Measurements from ENCODE around the gene ZNF584. TPM values are rescaled to one million over a fixed set of nuclear protein-coding genes. Genes with fewer than 3 reads are reported as not detected.

ZNF584 gene
- total RNA-seq (10 to 100 TPM; 10.3 to 10.7 TPM), polyA plus RNA-seq (1 to 10 TPM; 6.6 to 9.1 TPM)

- H3K4me3 Mint-ChIP-seq = peak within 1 kb of the TSS; percentile 92 to 100 (median 96)
- H3K27ac ChIP-seq (ENCODE audit: low read depth, low read length) = peak within 1 kb of the TSS; percentile 77
- peak within 1 kb of the TSS; percentile 91 to 98 (median 95) for H3K27ac Mint-ChIP-seq
- no peaks in the 10 kb centered on the region for H3K27me3 Mint-ChIP-seq
- H3K4me3 ChIP-seq (ENCODE audit: low read length in 2 of 2) = peak within 1 kb of the TSS; percentile 71 to 94
- H3K36me3 Mint-ChIP-seq = peaks cover 0 to 10% of the 10 kb centered on the region in 2 donors
- peaks cover 25% of the 10 kb centered on the region for H3K4me1 ChIP-seq (ENCODE audit: insufficient read depth, low read length)
- POLR2A ChIA-PET (ENCODE audit: partially characterized antibody) = interaction anchor here (0.7 to 1.8 kb wide), 17 partner anchors 8 to 136 kb away, joined by 3 to 12 read pairs (median 5); partner anchors contain the start of genes ERVK3-1, RNF225, RPS5 and TRIM28
- H3K9me3 ChIP-seq (ENCODE audit: control insufficient read depth in 1 of 2, low read length in 2 of 2) = no peaks in the 10 kb centered on the region
- intact Hi-C loops (cut with micrococcal nuclease) = loop anchor here (1.0 to 2.0 kb wide), 11 partner anchors 21 to 226 kb away; partner anchors contain the start of genes ERVK3-1, MZF1, RPS5 and ZNF132
- DNase-seq = peak; percentile 93 to 94 (median 93)
- no peaks in the 10 kb centered on the region for H3K27me3 ChIP-seq (ENCODE audit: insufficient read depth, low read length)
- H3K36me3 ChIP-seq (ENCODE audit: insufficient read depth, low read length) = no peaks in the 10 kb centered on the region
- CTCF ChIA-PET (ENCODE audit: partially characterized antibody) = interaction anchor here (1.0 to 1.6 kb wide), 5 partner anchors 35 to 173 kb away, joined by 3 to 5 read pairs (median 3); partner anchors contain the start of gene ZNF324B
- peaks cover 21 to 39% (median 33%) of the 10 kb centered on the region in 4 donors for H3K4me1 Mint-ChIP-seq
- no peaks in the 10 kb centered on the region for H3K9me3 Mint-ChIP-seq
Measured at GRCh38 chr19:58408152-58409009, at the start of gene ZNF584. Gene ZNF584, plus strand, starts transcription at chr19:58408649. Its CDS starts 499 bp downstream, at chr19:58409148.

DNA sequence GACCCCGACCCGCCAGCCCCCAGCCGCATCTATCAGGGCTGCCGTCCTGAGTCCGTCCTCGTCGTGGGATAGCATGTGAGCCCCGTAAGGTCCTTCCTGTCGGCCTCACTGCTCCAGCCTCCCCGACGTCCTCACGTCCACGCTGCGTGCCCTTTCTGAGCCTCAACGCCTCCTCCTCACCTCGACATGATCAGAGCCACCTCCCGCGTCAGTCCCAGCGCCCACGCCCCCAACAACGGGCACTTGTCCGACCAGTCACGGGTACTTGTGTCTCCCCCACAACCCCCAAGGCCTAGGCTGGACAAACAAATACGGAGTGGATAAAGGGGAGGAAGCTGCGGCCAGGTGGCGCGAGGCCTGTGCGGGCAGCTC is 46.6 kb upstream of the ZNF584 start:
- Mint-ChIP-seq H3K27ac (peak overlapping the region; percentile 54 to 98 (median 93)), H3K4me3 (peak overlapping the region; percentile 90 to 98 (median 93)), H3K36me3 (peaks cover 0 to 3% of the 10 kb centered on the region in 2 donors), H3K9me3 (no peaks in the 10 kb centered on the region), H3K27me3 (no peaks in the 10 kb centered on the region), H3K4me1 (peaks cover 6 to 13% (median 10%) of the 10 kb centered on the region in 4 donors)
- intact Hi-C loops (cut with micrococcal nuclease) = loop anchor here (1.0 kb wide), 8 partner anchors 15 to 84 kb away; partner anchors contain the start of genes ERVK3-1, ZNF132, ZNF584 and ZNF8
- H3K36me3 ChIP-seq (ENCODE audit: insufficient read depth, low read length) = no peaks in the 10 kb centered on the region
- H3K27ac ChIP-seq (ENCODE audit: low read depth, low read length) = peak overlapping the region; percentile 69
- ChIA-PET POLR2A (ENCODE audit: partially characterized antibody) (interaction anchor here (0.7 to 5.5 kb wide), 20 partner anchors 13 to 972 kb away, joined by 3 to 77 read pairs (median 8); partner anchors contain the start of genes CHMP2A, ERVK3-1, RPS5 and TRIM28), CTCF (ENCODE audit: partially characterized antibody) (interaction anchor here (0.5 to 1.5 kb wide), 4 partner anchors 12 to 1258 kb away, joined by 3 to 5 read pairs (median 4); partner anchors contain the start of gene ZNF837)
- no peaks in the 10 kb centered on the region for H3K27me3 ChIP-seq (ENCODE audit: insufficient read depth, low read length)
- peak in 2 of 5 donors; percentile 20 to 24 for DNase-seq
- no peaks in the 10 kb centered on the region for H3K9me3 ChIP-seq (ENCODE audit: control insufficient read depth in 1 of 2, low read length in 2 of 2)
- H3K4me3 ChIP-seq (ENCODE audit: low read length in 2 of 2) = peak overlapping the region; percentile 90 to 98
- peaks cover 17% of the 10 kb centered on the region for H3K4me1 ChIP-seq (ENCODE audit: insufficient read depth, low read length)

GRCh38 chr19:58362272-58362994 is 46.0 kb upstream of the ZNF584 start, which contains the start of gene ZNF497:
Gene ZNF497, minus strand, starts transcription at chr19:58362751. Its CDS starts 5,116 bp downstream, at chr19:58357635.
- ChIA-PET POLR2A (ENCODE audit: partially characterized antibody) (interaction anchor here (0.7 to 5.5 kb wide), 27 partner anchors 8 to 973 kb away, joined by 3 to 77 read pairs (median 7); partner anchors contain the start of genes CHMP2A, ERVK3-1, RPS5 and TRIM28), CTCF (ENCODE audit: partially characterized antibody) (interaction anchor here (0.5 to 3.0 kb wide), 9 partner anchors 11 to 1258 kb away, joined by 3 to 11 read pairs (median 5); partner anchors contain the start of genes ZBTB45, ZNF544 and ZNF837)
- H3K27me3 ChIP-seq (ENCODE audit: insufficient read depth, low read length) = no peaks in the 10 kb centered on the region
- Mint-ChIP-seq H3K4me3 (peak within 1 kb of the TSS; percentile 90 to 98 (median 93)), H3K4me1 (peaks cover 6 to 13% (median 9%) of the 10 kb centered on the region in 4 donors), H3K36me3 (peaks cover 0 to 3% of the 10 kb centered on the region in 2 donors), H3K9me3 (no peaks in the 10 kb centered on the region), H3K27ac (peak within 1 kb of the TSS; percentile 79 to 98 (median 94)), H3K27me3 (no peaks in the 10 kb centered on the region)
- no peaks in the 10 kb centered on the region for H3K36me3 ChIP-seq (ENCODE audit: insufficient read depth, low read length)
- no peaks in the 10 kb centered on the region for H3K9me3 ChIP-seq (ENCODE audit: control insufficient read depth in 1 of 2, low read length in 2 of 2)
- H3K4me3 ChIP-seq (ENCODE audit: low read length in 2 of 2) = peak within 1 kb of the TSS; percentile 90 to 98
- H3K4me1 ChIP-seq (ENCODE audit: insufficient read depth, low read length) = peaks cover 11% of the 10 kb centered on the region
- intact Hi-C loops (cut with micrococcal nuclease) = loop anchor here (1.0 kb wide), 8 partner anchors 15 to 84 kb away; partner anchors contain the start of genes ERVK3-1, ZNF132, ZNF584 and ZNF8
- peak; percentile 95 to 96 (median 95) for DNase-seq
- H3K27ac ChIP-seq (ENCODE audit: low read depth, low read length) = peak within 1 kb of the TSS; percentile 69

GRCh38 chr19:58364146-58364545 is 44.3 kb upstream of the ZNF584 start:
- Mint-ChIP-seq H3K27me3 (no peaks in the 10 kb centered on the region), H3K36me3 (peaks cover 0 to 3% of the 10 kb centered on the region in 2 donors), H3K4me1 (peaks cover 6 to 13% (median 9%) of the 10 kb centered on the region in 4 donors), H3K4me3 (peak overlapping the region in 3 of 8 donors; percentile 26 to 43 (median 40)), H3K27ac (no peak overlapping the region), H3K9me3 (no peaks in the 10 kb centered on the region)
- Histone ChIP-seq H3K27ac (ENCODE audit: low read depth, low read length) (no peak overlapping the region), H3K27me3 (ENCODE audit: insufficient read depth, low read length) (no peaks in the 10 kb centered on the region), H3K4me1 (ENCODE audit: insufficient read depth, low read length) (peaks cover 9% of the 10 kb centered on the region), H3K36me3 (ENCODE audit: insufficient read depth, low read length) (no peaks in the 10 kb centered on the region), H3K4me3 (ENCODE audit: low read length in 2 of 2) (no peak overlapping the region), H3K9me3 (ENCODE audit: control insufficient read depth in 1 of 2, low read length in 2 of 2) (no peaks in the 10 kb centered on the region)
- ChIA-PET CTCF (ENCODE audit: partially characterized antibody) (interaction anchor here (1.3 to 3.0 kb wide), 4 partner anchors 45 to 156 kb away, joined by 3 to 11 read pairs (median 5); partner anchors contain the start of genes ZBTB45, ZNF544 and ZNF584), POLR2A (ENCODE audit: partially characterized antibody) (interaction anchor here (1.2 to 5.5 kb wide), 5 partner anchors 15 to 191 kb away, joined by 3 to 77 read pairs (median 26); partner anchors contain the start of genes CHMP2A, ERVK3-1 and ZNF837)
- intact Hi-C loops (cut with micrococcal nuclease) = no loop called here
- DNase-seq = no peak

- no peaks in the 10 kb centered on the region for H3K9me3 Mint-ChIP-seq
- H3K4me1 ChIP-seq (ENCODE audit: insufficient read depth, low read length) = peaks cover 4% of the 10 kb centered on the region
- peaks cover 8 to 10% (median 9%) of the 10 kb centered on the region in 4 donors for H3K4me1 Mint-ChIP-seq
- H3K36me3 Mint-ChIP-seq = peaks cover 0 to 6% of the 10 kb centered on the region in 2 donors
- H3K36me3 ChIP-seq (ENCODE audit: insufficient read depth, low read length) = no peaks in the 10 kb centered on the region
- H3K27me3 ChIP-seq (ENCODE audit: insufficient read depth, low read length) = no peaks in the 10 kb centered on the region
- ChIA-PET POLR2A (ENCODE audit: partially characterized antibody) (no interaction called here), CTCF (ENCODE audit: partially characterized antibody) (no interaction called here)
- no peak overlapping the region for H3K4me3 ChIP-seq (ENCODE audit: low read length in 2 of 2)
- H3K4me3 Mint-ChIP-seq = no peak overlapping the region
- H3K27ac Mint-ChIP-seq = no peak overlapping the region
- no peaks in the 10 kb centered on the region for H3K9me3 ChIP-seq (ENCODE audit: control insufficient read depth in 1 of 2, low read length in 2 of 2)
- H3K27me3 Mint-ChIP-seq = no peaks in the 10 kb centered on the region
- no peak for DNase-seq
- intact Hi-C loops (cut with micrococcal nuclease) = no loop called here
- H3K27ac ChIP-seq (ENCODE audit: low read depth, low read length) = no peak overlapping the region
Measured at GRCh38 chr19:58366585-58367430, 41.6 kb upstream of the ZNF584 start.

All from CD4-positive, alpha-beta memory T cell (primary cell).